Measurements from ENCODE around the gene TMEM263. TPM values are rescaled to one million over a fixed set of nuclear protein-coding genes. Genes with fewer than 3 reads are reported as not detected.

The TMEM263 gene
- polyA plus RNA-seq, 1 experiment = 52.3 TPM

DNA sequence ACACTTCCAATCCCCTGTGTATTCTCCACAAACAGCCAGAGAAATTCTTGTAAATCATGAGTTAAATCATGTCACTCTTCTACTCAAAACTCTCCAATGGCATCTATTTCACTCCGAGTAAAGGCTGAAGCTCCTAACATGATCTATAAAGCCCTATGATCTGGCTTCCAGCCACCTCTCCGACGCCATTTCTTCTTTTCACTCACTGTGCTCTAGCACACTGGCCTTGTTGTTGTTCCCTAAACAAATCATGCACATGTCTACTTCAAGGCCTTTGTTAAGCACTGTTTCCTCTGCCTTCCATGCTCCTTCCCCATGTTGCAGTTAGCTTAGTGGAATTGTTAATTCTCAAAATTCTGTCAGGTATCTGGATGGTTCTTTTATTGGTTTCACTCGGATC, 61.3 kb downstream of the TMEM263 start:
- Histone ChIP-seq H3K4me3 (ENCODE audit: low read depth, low read length) (no peak overlapping the region), H3K36me3 (ENCODE audit: control insufficient read depth, insufficient read depth, low read length) (no peaks in the 10 kb centered on the region), H3K27me3 (ENCODE audit: control insufficient read depth, insufficient read depth, low read length) (no peaks in the 10 kb centered on the region)
- TF ChIP-seq, protein P1, sequence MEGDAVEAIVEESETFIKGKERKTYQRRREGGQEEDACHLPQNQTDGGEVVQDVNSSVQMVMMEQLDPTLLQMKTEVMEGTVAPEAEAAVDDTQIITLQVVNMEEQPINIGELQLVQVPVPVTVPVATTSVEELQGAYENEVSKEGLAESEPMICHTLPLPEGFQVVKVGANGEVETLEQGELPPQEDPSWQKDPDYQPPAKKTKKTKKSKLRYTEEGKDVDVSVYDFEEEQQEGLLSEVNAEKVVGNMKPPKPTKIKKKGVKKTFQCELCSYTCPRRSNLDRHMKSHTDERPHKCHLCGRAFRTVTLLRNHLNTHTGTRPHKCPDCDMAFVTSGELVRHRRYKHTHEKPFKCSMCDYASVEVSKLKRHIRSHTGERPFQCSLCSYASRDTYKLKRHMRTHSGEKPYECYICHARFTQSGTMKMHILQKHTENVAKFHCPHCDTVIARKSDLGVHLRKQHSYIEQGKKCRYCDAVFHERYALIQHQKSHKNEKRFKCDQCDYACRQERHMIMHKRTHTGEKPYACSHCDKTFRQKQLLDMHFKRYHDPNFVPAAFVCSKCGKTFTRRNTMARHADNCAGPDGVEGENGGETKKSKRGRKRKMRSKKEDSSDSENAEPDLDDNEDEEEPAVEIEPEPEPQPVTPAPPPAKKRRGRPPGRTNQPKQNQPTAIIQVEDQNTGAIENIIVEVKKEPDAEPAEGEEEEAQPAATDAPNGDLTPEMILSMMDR (IDR thresholded peaks at IDR 0.05; ENCODE audit: insufficient read depth, low read depth, low read length) = no peak
- CTCF ChIA-PET = no interaction called here
- DNase-seq (ENCODE audit: low read depth) = no peak
- POLR2A ChIA-PET = no interaction called here

DNA sequence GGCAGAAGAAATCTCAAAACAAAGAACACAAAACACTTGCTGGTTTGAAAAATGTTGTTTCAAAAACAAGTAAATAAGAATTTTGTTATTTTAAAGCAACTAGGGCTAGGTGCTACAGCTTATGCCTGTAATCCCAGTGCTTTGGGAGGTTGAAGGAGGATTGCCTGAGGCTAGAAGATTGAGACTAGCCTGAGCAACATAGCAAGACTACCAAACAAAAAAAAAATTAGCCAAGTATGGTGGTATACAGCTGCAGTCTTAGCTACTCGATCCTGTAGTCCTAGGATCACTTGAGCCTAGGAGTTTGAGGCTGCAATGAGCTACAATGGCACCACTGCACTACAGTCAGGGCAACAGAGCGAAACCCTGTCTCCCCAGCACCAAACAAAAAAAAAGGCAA, 63.8 kb downstream of the TMEM263 start:
- POLR2A ChIA-PET = no interaction called here
- Histone ChIP-seq H3K36me3 (ENCODE audit: control insufficient read depth, insufficient read depth, low read length) (no peaks in the 10 kb centered on the region), H3K4me3 (ENCODE audit: low read depth, low read length) (no peak overlapping the region), H3K27me3 (ENCODE audit: control insufficient read depth, insufficient read depth, low read length) (no peaks in the 10 kb centered on the region)
- CTCF ChIA-PET = no interaction called here
- TF ChIP-seq, protein P1 (IDR thresholded peaks at IDR 0.05; ENCODE audit: insufficient read depth, low read depth, low read length) = no peak
- no peak for DNase-seq (ENCODE audit: low read depth)

Other genes starting within 250 kb of the TMEM263 start
- gene RIC8B, start 181.2 kb upstream of the TMEM263 start, polyA plus RNA-seq (2011; rRNA removed) = 5.6 and 8.3 TPM in 2 replicates
- gene MTERF2, start 31.2 kb downstream of the TMEM263 start, polyA plus RNA-seq (2011; rRNA removed) = 3.2 and 4.3 TPM in 2 replicates
- 6.9 and 10.9 TPM in 2 replicates for gene CRY1, start 137.6 kb downstream of the TMEM263 start, polyA plus RNA-seq (2011; rRNA removed)

All from BJ (cell line).